Muscle layer of duodenum (tissue), 2 donors: Measurements from ENCODE around the gene ING2.
"Not testable (repeated sequence)": the region's sequence is repeated elsewhere in the genome, so short reads cannot be mapped to it uniquely, and the experiment has no call there.

Experiments
- H3K27ac ChIP-seq: one replicate; pipeline ENCODE4 v1.7.0; 2013; ENCODE audit warnings: mild to moderate bottlenecking, low read length
- H3K27me3 ChIP-seq: one replicate; pipeline ENCODE4 v1.7.0; 2013; ENCODE audit warnings: low read depth, mild to moderate bottlenecking, control low read depth, low read length
- H3K36me3 ChIP-seq, 2 donors: one replicate each; pipeline ENCODE4 v1.7.0; 2013; ENCODE audit warnings: low read length in 2 of 2, control low read depth in 1 of 2, mild to moderate bottlenecking in 1 of 2; ENCODE audit not compliant: insufficient read depth in 2 of 2, control insufficient read depth in 1 of 2
- H3K4me1 ChIP-seq, 2 donors: one replicate each; pipeline ENCODE4 v1.7.0; 2013; ENCODE audit warnings: low read length in 2 of 2, mild to moderate bottlenecking in 2 of 2, control low read depth in 1 of 2, moderate library complexity in 1 of 2; ENCODE audit not compliant: insufficient read depth in 2 of 2, control insufficient read depth in 1 of 2
- H3K4me3 ChIP-seq, 2 donors: one replicate each; pipeline ENCODE4 v1.7.0; 2013; ENCODE audit warnings: low read length in 2 of 2, low read depth in 1 of 2, mild to moderate bottlenecking in 1 of 2
- H3K9me3 ChIP-seq, 2 donors: one replicate each; pipeline ENCODE4 v1.7.0; 2013; ENCODE audit warnings: low read length in 2 of 2, control low read depth in 1 of 2, mild to moderate bottlenecking in 1 of 2; ENCODE audit not compliant: control insufficient read depth in 1 of 2
- donor health status: healthy.

The ING2 gene, protein sequence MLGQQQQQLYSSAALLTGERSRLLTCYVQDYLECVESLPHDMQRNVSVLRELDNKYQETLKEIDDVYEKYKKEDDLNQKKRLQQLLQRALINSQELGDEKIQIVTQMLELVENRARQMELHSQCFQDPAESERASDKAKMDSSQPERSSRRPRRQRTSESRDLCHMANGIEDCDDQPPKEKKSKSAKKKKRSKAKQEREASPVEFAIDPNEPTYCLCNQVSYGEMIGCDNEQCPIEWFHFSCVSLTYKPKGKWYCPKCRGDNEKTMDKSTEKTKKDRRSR

DNA sequence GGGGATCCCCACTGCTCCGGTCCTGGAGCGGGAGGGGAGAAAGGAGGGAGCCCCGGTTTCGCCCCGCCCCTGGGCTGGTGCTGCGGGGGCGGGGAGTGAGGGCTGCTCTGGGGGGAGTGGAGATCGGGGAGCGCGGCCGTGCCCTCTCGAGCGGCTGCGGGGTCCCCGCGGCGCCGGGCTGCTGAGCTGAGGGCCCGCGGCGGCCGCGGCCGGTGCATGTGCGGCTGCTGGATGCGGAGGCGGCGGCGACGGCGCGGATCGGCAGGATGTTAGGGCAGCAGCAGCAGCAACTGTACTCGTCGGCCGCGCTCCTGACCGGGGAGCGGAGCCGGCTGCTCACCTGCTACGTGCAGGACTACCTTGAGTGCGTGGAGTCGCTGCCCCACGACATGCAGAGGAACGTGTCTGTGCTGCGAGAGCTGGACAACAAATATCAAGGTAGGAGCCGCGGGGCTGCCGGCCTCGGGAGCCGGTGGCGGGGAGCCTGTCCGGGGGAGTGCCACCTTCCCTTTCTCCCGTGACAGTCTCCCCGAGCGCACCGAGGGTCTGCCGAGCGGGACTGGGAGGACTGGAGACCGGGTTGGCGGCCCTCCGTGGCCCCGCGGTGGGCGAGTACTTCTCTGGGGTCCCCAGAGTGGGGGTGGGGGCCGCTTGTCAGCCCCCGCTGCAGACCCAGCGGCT is at the start of gene ING2:
Gene ING2 (plus strand): TSS at position 129 of the 681 bp plus-strand sequence. CDS start 138 bp downstream, at position 267.
- Histone ChIP-seq H3K36me3 (peaks cover under 1 to 4% of the 10 kb centered on the region in 2 donors), H3K4me3 (peak within 1 kb of the TSS; percentile 93 to 99), H3K27ac (peak within 1 kb of the TSS; percentile 89), H3K9me3 (no peaks in the 10 kb centered on the region), H3K4me1 (peaks cover 7 to 19% of the 10 kb centered on the region in 2 donors), H3K27me3 (no peaks in the 10 kb centered on the region)

DNA sequence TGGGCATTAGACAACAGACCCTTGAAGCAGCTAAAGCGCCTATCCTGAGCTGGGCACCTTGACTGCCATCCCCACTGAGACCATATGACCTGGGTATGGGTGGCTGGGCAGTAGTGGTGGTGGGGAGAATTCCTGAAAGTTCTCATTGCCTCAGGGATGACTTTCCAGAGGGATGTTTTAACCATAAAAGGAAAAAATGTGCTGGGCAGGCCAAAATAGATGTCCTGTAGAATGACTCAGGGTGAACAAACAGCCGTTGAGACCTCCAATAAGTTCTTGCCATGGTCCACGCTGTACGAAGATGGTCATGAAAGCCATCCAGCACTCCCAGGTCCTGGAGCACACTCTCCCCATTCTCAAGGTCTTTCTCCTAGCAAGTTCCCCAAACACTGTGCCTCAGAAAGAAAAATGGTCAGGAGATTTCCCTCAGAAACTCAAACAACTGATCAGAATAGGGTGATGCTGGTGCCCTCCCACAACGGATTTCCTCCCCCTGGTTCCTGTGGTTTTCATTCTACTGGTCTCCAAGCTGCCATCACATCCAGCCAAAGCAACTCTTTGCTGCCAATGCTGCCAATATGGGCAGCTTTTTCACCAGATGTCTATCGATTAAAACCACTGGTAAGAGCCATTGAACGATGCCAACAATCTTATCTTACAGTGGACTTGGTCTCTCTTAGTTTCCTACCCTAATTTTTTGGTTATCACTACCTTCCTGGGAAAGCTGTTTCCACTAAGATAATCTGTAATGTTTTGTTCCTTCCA is 49.2 kb upstream of the ING2 start:
- Histone ChIP-seq H3K9me3 (no peaks in the 10 kb centered on the region), H3K27me3 (no peaks in the 10 kb centered on the region), H3K4me3 (no peak overlapping the region), H3K27ac (no peak overlapping the region), H3K4me1 (no peaks in the 10 kb centered on the region), H3K36me3 (no peaks in the 10 kb centered on the region)

DNA sequence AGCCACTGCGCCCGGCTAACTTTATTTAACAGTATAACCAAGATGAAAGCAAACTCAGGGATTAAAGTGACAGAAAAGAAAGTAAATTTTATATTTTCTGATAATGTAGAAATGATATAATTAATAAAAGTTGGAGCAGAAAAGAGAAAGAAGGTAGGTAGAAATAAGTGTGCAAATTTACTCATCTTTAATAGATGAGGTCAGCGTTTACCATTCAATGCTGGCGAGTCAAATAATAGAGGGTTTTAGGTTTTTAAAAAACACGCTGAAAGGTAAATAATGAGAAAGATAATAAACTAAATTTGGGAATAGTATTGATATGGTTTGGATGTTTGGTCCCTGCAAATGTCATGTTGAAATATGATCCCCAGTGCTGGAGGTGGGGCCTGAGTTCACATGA is 46.9 kb upstream of the ING2 start:
- Histone ChIP-seq H3K4me1 (no peaks in the 10 kb centered on the region), H3K4me3 (no peak overlapping the region), H3K27me3 (no peaks in the 10 kb centered on the region), H3K9me3 (no peaks in the 10 kb centered on the region), H3K36me3 (no peaks in the 10 kb centered on the region), H3K27ac (no peak overlapping the region)

DNA sequence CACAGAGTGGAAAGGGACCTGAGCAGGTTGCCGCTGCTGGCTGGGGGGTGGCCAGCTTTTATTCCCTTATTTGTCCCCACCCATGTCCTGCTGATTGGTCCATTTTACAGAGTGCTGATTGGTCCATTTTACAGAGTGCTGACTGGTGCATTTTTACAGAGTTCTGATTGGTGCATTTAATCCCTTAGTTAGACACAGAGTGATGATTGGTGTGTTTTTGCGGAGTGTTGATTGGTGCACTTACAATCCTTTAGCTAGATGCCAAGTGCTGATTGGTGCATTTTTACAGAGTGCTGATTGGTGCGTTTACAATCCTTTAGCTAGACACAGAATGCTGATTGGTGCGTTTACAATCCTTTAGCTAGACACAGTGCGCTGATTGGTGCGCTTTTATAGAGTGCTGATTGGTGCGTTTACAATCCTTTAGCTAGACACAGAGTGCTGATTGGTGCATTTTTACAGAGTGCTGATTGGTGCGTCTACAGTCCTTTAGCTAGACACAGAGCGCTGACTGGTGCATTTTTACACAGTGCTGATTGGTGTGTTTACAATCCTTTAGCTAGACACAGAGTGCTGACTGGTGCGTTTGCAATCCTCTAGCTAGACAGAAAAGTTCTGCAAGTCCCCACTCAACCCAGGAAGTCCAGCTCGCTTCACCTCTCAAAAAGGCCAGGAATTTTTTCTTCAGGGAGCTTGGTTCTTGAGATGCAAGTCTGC is 40.8 kb upstream of the ING2 start:
- H3K27ac ChIP-seq, H3K4me1 ChIP-seq, H3K9me3 ChIP-seq, H3K27me3 ChIP-seq, H3K4me3 ChIP-seq, H3K36me3 ChIP-seq: not testable (repeated sequence)

DNA sequence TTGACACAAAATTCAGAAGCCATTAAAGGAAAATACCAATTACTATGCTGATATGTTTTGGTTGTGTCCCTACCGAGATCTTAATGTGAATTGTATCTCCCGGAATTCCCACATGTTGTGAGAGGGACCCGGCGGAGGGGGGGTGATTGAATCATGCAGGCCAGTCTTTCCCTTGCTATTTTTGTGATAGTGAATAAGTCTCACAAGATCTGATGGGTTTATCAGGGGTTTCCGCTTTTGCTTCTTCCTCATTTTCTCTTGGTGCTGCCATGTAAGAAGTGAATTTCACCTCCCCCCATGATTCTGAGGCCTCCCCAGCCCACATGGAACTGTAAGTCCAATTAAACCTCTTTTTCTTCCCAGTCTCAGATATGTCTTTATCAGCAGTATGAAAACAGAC is 39.0 kb upstream of the ING2 start:
- not testable (repeated sequence) for H3K9me3 ChIP-seq, H3K36me3 ChIP-seq, H3K27ac ChIP-seq, H3K4me1 ChIP-seq, H3K27me3 ChIP-seq, H3K4me3 ChIP-seq

DNA sequence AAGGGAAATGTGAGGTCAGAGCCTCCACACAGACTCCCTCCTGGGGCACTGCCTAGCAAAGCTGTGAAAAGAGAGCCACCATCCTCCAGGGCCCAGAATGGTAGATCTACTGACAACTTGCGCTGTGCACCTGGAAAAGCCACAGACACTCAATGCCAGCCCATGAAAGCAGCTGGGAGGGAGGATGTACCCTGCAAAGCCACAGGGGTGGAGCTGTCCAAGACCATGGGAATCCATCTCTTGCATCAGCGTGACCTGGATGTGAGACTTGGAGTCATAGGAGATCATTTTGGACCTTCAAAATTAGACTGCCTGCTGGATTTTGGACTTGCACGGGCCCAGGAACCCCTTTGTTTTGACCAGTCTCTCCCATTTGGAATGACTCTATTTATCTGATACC is 37.6 kb upstream of the ING2 start:
- Histone ChIP-seq H3K27ac (no peak overlapping the region), H3K36me3 (no peaks in the 10 kb centered on the region), H3K4me1 (no peaks in the 10 kb centered on the region), H3K4me3 (no peak overlapping the region), H3K9me3 (no peaks in the 10 kb centered on the region), H3K27me3 (no peaks in the 10 kb centered on the region)

DNA sequence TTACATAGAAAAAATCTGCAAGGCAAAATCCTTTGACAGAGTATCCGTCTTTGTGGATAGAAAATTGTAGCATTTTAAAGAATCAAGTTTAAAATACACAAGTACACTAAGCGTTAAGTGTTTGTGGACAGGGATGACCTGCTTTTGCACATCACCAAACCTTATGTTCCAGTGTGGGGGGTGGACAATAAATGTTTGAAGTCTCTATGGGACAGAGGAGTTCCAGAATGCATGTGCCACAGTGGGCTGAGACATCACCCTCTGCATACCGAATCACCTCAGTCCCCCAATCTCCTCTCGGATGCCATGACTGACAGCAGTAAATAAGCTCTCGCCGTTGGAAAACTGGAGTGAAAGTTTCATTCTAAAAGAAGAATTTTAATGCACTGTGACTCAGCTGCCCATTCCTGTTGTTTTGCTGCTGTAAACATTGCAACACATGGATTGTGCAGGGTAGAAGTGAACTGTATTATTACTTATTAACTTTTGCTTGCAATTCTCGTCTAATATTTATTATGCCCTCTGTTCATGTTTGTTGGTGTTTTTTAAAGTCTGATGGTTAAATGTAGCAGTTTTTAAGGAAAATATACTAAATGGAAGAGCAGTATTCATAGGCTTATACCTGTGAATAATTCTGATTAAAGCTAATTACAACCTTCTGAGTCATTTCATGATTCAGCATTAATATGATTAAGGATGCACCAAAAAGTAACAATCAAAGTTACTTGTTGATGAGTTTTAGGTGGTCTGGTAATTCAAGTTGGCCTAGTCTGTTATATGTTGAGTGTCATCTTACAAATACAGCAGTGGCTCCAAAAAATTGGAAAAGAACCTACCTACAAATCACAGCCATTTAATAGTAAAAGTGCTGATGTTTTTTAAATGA is 36.4 kb upstream of the ING2 start:
- no peaks in the 10 kb centered on the region for H3K27me3 ChIP-seq
- H3K9me3 ChIP-seq = no peaks in the 10 kb centered on the region
- peaks cover 0 to 4% of the 10 kb centered on the region in 2 donors for H3K4me1 ChIP-seq
- H3K36me3 ChIP-seq = no peaks in the 10 kb centered on the region
- H3K27ac ChIP-seq = no peak overlapping the region
- H3K4me3 ChIP-seq = no peak overlapping the region

DNA sequence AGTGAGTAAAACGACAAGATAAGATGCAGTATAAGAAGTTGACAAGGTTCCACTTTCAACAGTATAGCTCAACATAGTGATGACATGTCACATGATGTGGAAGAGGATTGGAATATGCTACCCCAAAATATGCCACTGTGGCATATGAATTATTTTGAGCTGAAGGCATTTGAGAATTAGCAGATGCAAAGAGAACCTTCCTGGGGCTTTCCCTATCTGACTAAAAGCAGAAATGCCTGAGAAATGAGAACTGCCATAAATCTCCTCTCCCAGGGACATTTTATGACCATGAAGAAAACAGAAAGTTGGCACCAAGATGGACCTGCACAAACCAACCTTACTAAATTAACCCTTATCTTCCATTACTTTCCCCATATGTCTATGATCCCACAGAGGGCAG is 35.6 kb upstream of the ING2 start:
- Histone ChIP-seq H3K36me3 (no peaks in the 10 kb centered on the region), H3K27ac (no peak overlapping the region), H3K4me3 (no peak overlapping the region), H3K27me3 (no peaks in the 10 kb centered on the region), H3K9me3 (no peaks in the 10 kb centered on the region), H3K4me1 (peaks cover 0 to 4% of the 10 kb centered on the region in 2 donors)

DNA sequence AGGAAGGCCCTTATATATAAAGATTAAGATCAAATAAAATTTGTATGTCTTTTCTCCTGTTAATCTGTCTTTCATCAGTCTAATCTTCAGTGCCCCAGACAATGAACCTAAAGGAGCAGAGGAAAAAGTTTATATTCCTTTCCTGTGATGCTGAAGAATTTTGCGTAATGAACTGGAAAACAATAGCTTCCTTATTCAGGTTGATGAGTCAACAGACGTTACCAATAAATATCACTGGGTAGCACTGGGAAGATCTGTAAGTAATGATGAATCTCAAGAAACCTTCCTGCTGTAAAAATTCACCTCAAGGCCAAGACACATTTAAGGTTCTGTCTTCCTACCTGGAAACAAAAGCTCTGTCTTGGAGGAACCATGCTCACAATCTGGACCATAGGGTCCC is 34.9 kb upstream of the ING2 start:
- H3K27me3 ChIP-seq = no peaks in the 10 kb centered on the region
- no peaks in the 10 kb centered on the region for H3K9me3 ChIP-seq
- H3K36me3 ChIP-seq = no peaks in the 10 kb centered on the region
- H3K4me1 ChIP-seq = peaks cover 0 to 4% of the 10 kb centered on the region in 2 donors
- no peak overlapping the region for H3K27ac ChIP-seq
- no peak overlapping the region for H3K4me3 ChIP-seq

DNA sequence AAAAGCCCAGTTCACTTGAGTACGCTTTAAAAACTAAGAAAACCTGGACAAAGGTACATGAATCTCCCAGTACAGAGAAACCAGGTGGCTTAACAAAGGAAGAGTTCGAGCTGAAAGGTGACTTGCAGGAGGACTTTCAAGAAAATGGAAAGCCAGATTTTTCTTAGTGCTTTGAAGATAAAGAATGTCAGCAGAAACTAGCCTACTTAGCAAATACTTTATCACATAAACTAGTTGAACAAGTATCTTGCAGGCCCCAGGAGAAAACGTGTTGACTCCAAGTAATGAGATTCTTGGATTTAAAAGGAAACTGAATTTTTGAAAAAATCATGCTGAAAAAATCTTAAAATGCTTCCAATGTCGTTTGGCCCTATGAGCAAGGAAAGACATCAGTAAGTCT is 34.0 kb upstream of the ING2 start:
- Histone ChIP-seq H3K4me1 (peaks cover 0 to 4% of the 10 kb centered on the region in 2 donors), H3K4me3 (no peak overlapping the region), H3K9me3 (no peaks in the 10 kb centered on the region), H3K36me3 (no peaks in the 10 kb centered on the region), H3K27ac (no peak overlapping the region), H3K27me3 (no peaks in the 10 kb centered on the region)
